Right renal pelvis (tissue), 4 donors: Measurements from ENCODE around the gene IFT43. TPM values are rescaled to one million over a fixed set of nuclear protein-coding genes. Genes with fewer than 3 reads are reported as not detected.
A peak's percentile ranks its signal among the peaks of the same experiment; 100 is the strongest.

Experiments
- DNase-seq, 4 donors: peaks; one replicate each; pipeline ENCODE4 v3.0.0-alpha.2; 2013; ENCODE audit warnings: low read depth in 4 of 4, low spot score in 3 of 4, missing footprints in 1 of 4
- polyA plus RNA-seq, 4 donors: library from polyadenylated mRNA; unstranded; fragments of 120-200 nt; gene quantifications; one replicate each; pipeline ENCODE4 v1.2.1, GENCODE V29; 2013; ENCODE audit not compliant: insufficient read length in 4 of 4

The IFT43 gene
- polyA plus RNA-seq = 10 to 100 TPM; 41.3 to 53.9 (median 43.2) TPM

DNA sequence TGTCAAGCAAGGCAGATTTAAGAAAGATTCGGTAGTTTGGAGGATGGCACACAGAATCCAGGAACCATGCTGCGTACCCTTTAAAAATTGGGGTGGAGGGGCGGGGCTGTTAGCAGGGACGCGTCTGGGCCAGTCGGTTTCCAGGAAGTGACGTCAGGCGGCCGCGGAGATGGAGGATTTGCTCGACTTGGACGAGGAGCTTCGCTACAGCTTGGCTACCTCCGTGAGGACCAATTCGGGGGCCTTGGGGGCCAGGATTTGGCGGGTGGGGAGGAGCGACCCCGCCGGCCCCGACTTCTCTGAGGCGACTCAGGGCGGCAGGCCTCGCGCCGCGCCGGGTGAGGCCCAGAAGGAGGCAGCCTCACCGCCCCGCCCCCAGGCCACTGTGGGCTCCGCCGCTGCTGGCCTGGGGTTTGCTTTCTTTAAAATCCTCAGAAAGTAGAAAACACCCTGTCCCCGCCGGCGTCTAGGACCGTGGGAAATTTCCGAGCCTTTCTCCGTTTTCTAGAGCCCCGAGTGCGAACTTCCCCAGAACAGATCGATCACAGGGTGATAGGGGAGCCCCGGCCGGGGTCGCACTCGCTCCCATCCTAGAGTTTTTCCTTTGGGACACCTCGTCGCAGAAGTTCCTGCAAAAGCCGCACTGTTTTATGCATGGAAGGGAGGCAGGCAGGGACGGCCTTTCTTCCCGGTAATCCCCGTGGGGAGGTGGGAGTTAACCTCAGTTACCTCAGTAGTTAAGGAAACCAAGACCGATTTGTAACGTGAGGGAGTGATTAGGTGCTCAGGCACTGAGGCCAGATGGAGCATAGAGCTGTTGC, at the start of gene IFT43:
Gene IFT43, plus strand, starts transcription at position 146 of the 821 bp plus-strand sequence. Its CDS starts 24 bp downstream, at position 170.
- peak; percentile 80 to 90 (median 82) for DNase-seq

DNA sequence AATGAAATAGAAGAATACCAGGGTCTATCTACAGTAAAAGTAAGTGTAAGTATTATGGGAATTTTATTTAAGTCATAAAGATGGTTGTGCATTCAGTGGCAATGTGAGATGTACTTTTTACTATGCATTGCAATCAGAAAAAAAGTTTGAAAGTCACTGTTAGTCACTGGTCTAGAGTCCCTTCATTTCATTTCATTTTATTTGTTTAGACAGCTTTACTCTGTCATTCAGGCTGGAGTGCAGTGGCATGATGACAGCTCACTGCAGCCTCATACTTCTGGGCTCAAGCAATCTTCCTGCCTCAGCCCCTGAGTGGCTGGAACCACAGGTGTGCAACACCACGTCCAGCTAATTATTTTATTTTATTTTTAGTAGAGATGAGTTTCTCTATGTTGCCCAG, 46.4 kb upstream of the IFT43 start:
- DNase-seq = no peak

GRCh38 chr14:75941030-75941429, 44.5 kb upstream of the IFT43 start:
- no peak for DNase-seq

GRCh38 chr14:75944607-75945241, 40.8 kb upstream of the IFT43 start:
- no peak for DNase-seq

GRCh38 chr14:75946785-75947184, 38.8 kb upstream of the IFT43 start:
- no peak for DNase-seq

DNA sequence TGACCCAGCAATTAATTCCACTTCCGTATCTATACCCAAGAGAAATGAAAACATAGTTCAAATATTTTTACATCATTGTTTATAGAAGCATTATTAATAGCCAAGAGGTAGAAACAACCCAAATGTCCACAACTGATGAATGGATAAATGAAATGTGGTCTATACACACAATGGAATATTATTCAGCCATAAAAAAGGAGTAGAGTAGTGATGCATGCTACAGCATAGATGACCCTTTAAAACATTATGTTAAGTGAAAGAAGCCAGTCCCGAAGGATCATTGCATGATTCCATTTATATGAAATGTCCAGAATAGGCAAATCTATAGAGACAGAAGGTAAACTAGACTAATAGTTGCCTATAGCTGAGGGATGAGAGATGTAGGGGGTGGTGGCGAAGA, 33.1 kb upstream of the IFT43 start:
- no peak for DNase-seq

- DNase-seq = no peak
These were observed 26.5 kb upstream of the IFT43 start for GRCh38 chr14:75959031-75959430.

- DNase-seq = no peak
These were observed 25.3 kb upstream of the IFT43 start for GRCh38 chr14:75960231-75960630.

DNA sequence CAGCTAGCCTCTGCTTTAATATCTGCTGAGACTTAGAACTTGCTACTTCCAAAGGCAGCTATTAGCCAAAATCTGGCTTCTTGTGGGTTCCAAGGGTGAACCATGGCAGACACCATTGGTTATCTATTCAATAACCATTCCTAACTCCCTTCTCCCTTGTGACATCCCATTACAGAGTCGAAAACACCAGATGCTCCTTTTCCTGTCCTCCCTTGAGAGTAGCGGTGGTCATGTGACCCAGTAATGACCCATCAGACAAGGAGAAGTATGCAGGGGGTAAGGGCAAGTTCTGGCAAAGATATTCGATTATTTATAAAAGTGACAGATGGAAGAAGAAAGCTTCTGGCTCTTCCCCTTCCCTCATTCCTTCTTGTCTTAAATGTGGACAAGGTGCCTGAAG, 23.9 kb upstream of the IFT43 start:
- no peak for DNase-seq

DNA sequence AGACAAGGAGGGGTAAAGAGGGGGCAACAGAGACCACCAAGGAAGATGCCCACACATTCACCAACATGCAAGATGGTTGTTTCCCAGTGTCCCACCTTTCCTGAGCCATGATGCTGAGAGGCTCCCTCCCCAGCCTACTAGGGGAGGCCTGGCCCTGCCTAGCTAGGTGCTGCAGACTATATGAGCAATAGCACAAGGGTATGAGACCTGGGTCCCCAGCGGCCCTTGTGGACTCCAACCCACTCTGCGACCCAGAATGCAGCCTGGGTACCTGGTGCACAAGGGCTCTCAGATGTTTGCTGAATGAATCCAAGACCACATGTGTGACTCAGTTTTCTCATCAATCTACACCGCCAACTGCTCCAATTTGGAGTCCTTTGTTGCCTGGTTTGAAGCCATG, 17.7 kb upstream of the IFT43 start:
- DNase-seq = no peak

GRCh38 chr14:75968456-75968855, 17.1 kb upstream of the IFT43 start:
- DNase-seq = no peak

DNA sequence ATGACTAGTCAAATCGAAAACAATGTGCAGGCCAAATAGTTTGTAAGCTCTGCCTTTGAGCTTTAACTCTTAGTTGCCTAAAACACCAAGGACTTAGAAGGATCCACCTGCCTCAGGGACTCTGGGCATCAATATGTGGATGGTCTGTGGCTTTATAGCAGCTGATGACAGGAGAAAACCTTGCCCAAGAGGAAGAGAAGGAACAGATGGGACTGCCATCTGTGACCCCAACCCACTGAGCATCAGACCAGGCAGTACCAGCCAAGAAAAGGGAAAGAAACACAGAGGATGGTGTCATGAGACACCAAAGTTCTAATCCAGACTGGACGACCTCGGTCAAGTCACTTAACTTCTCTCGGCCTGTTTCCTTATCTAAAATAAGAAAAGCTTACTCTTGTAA, 16.4 kb upstream of the IFT43 start:
- DNase-seq = no peak

- DNase-seq = no peak
These were observed 15.7 kb upstream of the IFT43 start for GRCh38 chr14:75969891-75970290.

DNA sequence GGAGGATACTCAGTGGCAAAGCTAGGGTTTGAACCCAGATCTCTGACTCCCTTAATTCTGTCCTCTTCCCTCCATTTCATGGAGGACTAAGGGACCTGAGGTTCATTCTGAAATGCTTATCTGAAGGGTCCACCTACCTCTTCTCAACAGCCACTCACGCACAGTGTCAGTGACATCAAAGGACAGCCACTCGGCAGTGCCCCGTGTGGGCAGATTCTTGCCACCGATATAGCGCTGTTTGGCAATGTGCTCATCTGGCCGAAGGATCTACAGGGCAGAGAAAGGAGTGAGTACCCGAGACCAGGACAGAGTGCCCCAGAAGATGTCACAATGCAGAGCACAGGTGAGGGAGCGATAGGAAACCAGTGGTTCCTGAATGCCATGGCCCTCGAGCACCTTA, 14.6 kb upstream of the IFT43 start:
- DNase-seq = no peak

GRCh38 chr14:75971509-75971908, 14.1 kb upstream of the IFT43 start:
- DNase-seq = no peak

DNA sequence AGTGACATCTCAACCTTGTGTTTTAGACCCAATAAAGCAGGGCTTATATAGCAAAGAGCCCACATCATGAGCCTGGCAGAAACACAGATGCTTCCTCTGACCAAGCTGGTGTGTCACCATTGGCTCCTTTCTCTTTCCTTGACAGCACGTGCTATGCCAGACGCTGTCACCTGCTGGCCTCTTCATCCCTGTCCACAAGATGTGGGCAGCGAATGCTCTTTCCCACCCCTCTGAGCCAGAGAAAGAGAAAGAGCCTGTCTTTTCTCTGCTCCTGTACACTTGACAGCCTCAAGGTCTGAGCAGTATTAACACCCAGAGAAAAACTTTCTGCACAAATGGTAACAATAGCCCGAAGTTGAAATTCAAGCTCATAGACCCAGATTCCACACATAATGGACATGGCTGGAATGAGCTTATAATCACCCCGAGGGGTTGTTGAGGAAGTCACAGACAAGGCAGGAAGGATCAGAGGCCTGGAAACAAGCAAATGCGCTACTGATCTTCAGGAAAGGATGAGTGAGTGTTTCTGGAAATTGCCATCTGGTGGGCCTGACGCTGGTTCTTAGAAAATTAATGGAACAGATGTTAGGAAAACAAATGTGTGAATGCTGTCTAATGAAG, 12.7 kb upstream of the IFT43 start:
- DNase-seq = no peak

GRCh38 chr14:75976826-75977581, 8.6 kb upstream of the IFT43 start:
- no peak for DNase-seq

- no peak for DNase-seq
These were observed 8.0 kb upstream of the IFT43 start for GRCh38 chr14:75977582-75977943.

DNA sequence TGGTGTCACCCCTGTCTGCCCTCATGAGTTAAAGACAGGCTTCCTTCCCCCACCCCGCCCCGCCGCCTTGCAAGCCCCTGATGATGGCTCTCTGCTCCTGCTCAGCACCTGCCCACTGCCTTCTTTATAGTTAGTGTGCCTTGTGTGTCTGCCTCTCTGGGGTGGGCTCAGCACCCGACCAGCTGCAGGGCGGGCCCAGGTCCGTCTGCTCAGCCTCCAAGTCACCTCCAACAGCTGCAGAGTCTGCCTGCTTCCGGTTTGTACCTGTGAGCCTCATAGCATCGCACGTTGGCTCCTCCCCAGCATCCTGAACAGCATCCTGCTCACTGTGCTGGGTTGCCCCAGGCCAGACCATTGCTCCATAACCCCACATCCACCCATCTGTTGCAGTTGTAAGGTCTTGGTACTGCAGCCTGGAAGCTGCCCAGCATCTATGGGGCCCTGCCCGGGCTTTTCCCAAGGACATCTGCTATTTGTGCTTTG, 7.3 kb upstream of the IFT43 start:
- no peak for DNase-seq

DNA sequence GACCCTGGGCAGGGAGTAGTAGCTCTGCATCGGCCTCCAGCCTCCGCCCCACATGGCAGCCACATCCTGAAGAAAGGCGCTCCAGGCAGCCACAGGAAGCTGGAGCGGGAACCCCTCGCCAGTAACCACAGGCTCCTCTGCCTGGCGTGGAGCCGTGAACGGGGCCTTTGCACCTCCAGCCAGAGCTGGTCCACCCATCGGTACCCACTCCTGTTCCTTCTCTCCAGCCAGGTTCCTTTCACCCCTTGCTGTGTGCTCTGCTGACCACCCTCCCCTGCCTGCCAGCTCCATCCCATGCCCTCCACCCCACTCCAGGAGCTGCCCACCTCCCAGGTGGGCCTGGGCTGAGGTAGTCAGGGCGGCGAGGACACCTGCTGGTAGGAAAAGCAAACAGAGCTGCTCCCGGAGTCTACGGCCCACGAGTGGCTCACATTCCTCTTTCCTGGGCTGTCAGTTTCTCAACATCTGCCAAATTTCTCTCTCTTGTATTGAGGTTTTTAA, 6.4 kb upstream of the IFT43 start:
- no peak for DNase-seq
